Sigmoid colon (tissue), 4 donors: ENCODE results near the gene LPP.

Source experiments
- EP300 ChIP-seq, 4 donors: sonication (generic); formaldehyde crosslinking; IDR thresholded peaks; one replicate each; pipeline ENCODE4 v1.6.1; 2017; ENCODE audit warnings: antibody characterized with exemption in 4 of 4
- POLR2A ChIP-seq, 2 donors: fragments of 450-650 bp; IDR thresholded peaks; one replicate each; pipeline ENCODE4 v1.6.1; 2016; ENCODE audit warnings: antibody characterized with exemption in 2 of 2, mild to moderate bottlenecking in 2 of 2, moderate library complexity in 2 of 2
- TF ChIP-seq, protein P1 (sequence below), 4 experiments: fragments of 450-650 bp in 3 of 4; fragments of 200-600 bp in 1 of 4; IDR thresholded peaks; one replicate each; pipeline ENCODE4 v1.5.1; 2016 to 2019; ENCODE audit warnings: antibody characterized with exemption in 4 of 4, mild to moderate bottlenecking in 3 of 4, moderate library complexity in 2 of 4

DNA sequence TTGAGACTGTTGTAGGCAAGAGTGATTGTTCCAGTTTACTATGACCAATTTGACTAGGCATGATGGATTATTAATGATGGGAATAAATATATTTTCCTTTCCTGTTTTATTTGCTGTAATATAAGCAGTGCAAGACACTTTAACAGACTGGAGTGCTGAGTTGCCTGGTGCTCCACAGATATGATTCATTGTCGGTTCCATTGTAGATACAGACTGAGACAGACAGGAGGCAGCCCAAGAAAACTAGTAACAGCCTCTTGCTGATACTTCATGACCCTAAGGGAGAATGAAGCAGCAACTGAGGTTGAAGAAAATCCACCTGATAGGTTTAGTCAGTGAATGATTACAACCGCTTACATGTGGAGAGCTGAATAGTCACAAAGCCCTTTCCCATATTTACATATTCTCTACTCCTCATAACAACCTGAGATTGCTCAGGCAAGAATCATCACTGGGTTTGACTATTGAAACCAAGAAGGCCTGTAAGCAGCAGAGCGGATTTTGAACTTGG lies 782.7 kb downstream of the LPP start:
- TF ChIP-seq, protein P1, sequence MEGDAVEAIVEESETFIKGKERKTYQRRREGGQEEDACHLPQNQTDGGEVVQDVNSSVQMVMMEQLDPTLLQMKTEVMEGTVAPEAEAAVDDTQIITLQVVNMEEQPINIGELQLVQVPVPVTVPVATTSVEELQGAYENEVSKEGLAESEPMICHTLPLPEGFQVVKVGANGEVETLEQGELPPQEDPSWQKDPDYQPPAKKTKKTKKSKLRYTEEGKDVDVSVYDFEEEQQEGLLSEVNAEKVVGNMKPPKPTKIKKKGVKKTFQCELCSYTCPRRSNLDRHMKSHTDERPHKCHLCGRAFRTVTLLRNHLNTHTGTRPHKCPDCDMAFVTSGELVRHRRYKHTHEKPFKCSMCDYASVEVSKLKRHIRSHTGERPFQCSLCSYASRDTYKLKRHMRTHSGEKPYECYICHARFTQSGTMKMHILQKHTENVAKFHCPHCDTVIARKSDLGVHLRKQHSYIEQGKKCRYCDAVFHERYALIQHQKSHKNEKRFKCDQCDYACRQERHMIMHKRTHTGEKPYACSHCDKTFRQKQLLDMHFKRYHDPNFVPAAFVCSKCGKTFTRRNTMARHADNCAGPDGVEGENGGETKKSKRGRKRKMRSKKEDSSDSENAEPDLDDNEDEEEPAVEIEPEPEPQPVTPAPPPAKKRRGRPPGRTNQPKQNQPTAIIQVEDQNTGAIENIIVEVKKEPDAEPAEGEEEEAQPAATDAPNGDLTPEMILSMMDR (IDR thresholded peaks at IDR 0.05), result no peak
- no peak for TF ChIP-seq EP300 (IDR thresholded peaks at IDR 0.05)
- no peak for TF ChIP-seq POLR2A (IDR thresholded peaks at IDR 0.05)
